DND-41 (cell line): ENCODE measurements around the gene FGF5.

ENCODE experiments used
- CTCF ChIP-seq: IDR thresholded peaks from 2 replicates; pipeline ENCODE4 v1.5.1; 2012; ENCODE audit warnings: borderline replicate concordance, low read length, moderate library complexity, mild to moderate bottlenecking; ENCODE audit not compliant: poor library complexity, severe bottlenecking; ENCODE audit errors: extremely low read depth
- EZH2 ChIP-seq: IDR thresholded peaks from 3 replicates; pipeline ENCODE4 v1.6.1; 2012; ENCODE audit warnings: borderline replicate concordance, low read depth, mild to moderate bottlenecking, moderate library complexity, low read length, inconsistent platforms; ENCODE audit not compliant: severe bottlenecking

GRCh38 chr4:80266902-80267380 is 477 bp downstream of the FGF5 start:
- TF ChIP-seq CTCF (no peak), EZH2 (no peak)
